M059J (cell line): Measurements from ENCODE around the gene CFL1. TPM values are rescaled to one million over a fixed set of nuclear protein-coding genes. Genes with fewer than 3 reads are reported as not detected.

Experiments
- total RNA-seq: library from RNA; depleted of rRNA; stranded (reverse); fragments of >200 nt; shearing (Covaris generic); gene quantifications from 2 replicates; pipeline ENCODE4 v1.2.3, GENCODE V29; 2014; rRNA removed

The CFL1 gene
- total RNA-seq, 1 experiment from 2014 or later, result 2,276 TPM

Other genes with a start within 250 kb of the CFL1 start
- 16.0 and 27.1 TPM in 2 replicates for gene MAP3K11, start 244.0 kb downstream of the CFL1 start, total RNA-seq
- 16.5 and 26.0 TPM in 2 replicates for gene PCNX3, start 242.4 kb downstream of the CFL1 start, total RNA-seq
- 8.7 and 22.7 TPM in 2 replicates for gene SIPA1, start 220.1 kb downstream of the CFL1 start, total RNA-seq
- 37.2 and 49.1 TPM in 2 replicates for gene RELA, start 195.3 kb downstream of the CFL1 start, total RNA-seq
- gene KAT5, start 145.9 kb downstream of the CFL1 start, total RNA-seq, result 21.6 and 37.8 TPM in 2 replicates
- 45.0 and 48.2 TPM in 2 replicates for gene RNASEH2C, start 137.4 kb downstream of the CFL1 start, total RNA-seq
- gene AP5B1, start 77.2 kb downstream of the CFL1 start, total RNA-seq, result 5.9 and 13.0 TPM in 2 replicates
- gene OVOL1, start 71.1 kb downstream of the CFL1 start, total RNA-seq, result not detected in 2 replicates
- gene SNX32, start 24.2 kb downstream of the CFL1 start, total RNA-seq, result 0.12 TPM in 1 of 2 replicates, not detected in the other
- 22.7 and 42.4 TPM in 2 replicates for gene MUS81, start 2.3 kb upstream of the CFL1 start, total RNA-seq
- gene EFEMP2, start 14.6 kb upstream of the CFL1 start, total RNA-seq, result 14.4 and 25.3 TPM in 2 replicates
- 0.49 and 1.5 TPM in 2 replicates for gene CTSW, start 21.7 kb upstream of the CFL1 start, total RNA-seq
- 149 and 165 TPM in 2 replicates for gene FIBP, start 30.3 kb upstream of the CFL1 start, total RNA-seq
- 57.1 and 95.3 TPM in 2 replicates for gene CCDC85B, start 32.5 kb upstream of the CFL1 start, total RNA-seq
- gene FOSL1, start 42.2 kb upstream of the CFL1 start, total RNA-seq, result 253 and 286 TPM in 2 replicates
- 39.1 and 47.9 TPM in 2 replicates for gene C11orf68, start 60.9 kb upstream of the CFL1 start, total RNA-seq
- gene DRAP1, start 61.2 kb upstream of the CFL1 start, total RNA-seq, result 456 and 489 TPM in 2 replicates
- not detected in 2 replicates for gene TSGA10IP, start 87.3 kb upstream of the CFL1 start, total RNA-seq
- gene SART1, start 103.6 kb upstream of the CFL1 start, total RNA-seq, result 60.3 and 102 TPM in 2 replicates
- gene EIF1AD, start 144.0 kb upstream of the CFL1 start, total RNA-seq, result 46.0 and 46.9 TPM in 2 replicates
- 97.1 and 106 TPM in 2 replicates for gene BANF1, start 144.3 kb upstream of the CFL1 start, total RNA-seq
- gene CST6, start 153.8 kb upstream of the CFL1 start, total RNA-seq, result 0.20 TPM in 1 of 2 replicates, not detected in the other
- gene CATSPER1, start 168.3 kb upstream of the CFL1 start, total RNA-seq, result 1.6 TPM in 2 replicates
- not detected in 2 replicates for gene GAL3ST3, start 191.0 kb upstream of the CFL1 start, total RNA-seq
- 164 and 233 TPM in 2 replicates for gene SF3B2, start 194.2 kb upstream of the CFL1 start, total RNA-seq
- 24.2 and 32.7 TPM in 2 replicates for gene PACS1, start 212.1 kb upstream of the CFL1 start, total RNA-seq